ENCODE measurements around the gene CAMK4.

CAMK4 gene

GRCh38 chr5:111236348-111236747, 12.2 kb downstream of the CAMK4 start:
- no peaks in the 10 kb centered on the region for H3K9me3 Mint-ChIP-seq
- ATAC-seq (no peak), DNase-seq (no peak)
- peak overlapping the region; percentile 56 for H3K4me3 Mint-ChIP-seq
- peaks cover 94% of the 10 kb centered on the region for H3K4me1 Mint-ChIP-seq
- no peaks in the 10 kb centered on the region for H3K36me3 Mint-ChIP-seq (ENCODE audit: low read depth)
- peak overlapping the region; percentile 80 for H3K27ac Mint-ChIP-seq
- no peaks in the 10 kb centered on the region for H3K27me3 Mint-ChIP-seq

DNA sequence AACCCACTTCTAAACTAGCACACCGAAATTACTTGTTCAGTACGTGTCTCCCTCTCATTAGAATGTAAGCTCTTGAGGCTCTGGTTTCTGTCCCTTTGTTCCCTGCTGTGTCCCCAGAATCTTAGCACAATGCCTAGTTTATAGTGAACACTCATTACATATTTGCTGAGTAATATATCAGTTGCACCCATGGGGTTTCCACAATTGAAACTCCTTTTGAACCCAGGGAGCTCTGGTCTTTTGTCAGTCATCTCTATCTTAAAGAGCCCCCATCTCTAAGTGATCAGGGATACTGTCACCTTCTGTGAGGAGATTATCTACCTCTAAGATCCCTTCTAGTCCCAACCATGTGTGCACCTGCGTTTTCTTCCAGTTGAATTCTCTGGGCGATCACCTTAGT, 12.8 kb downstream of the CAMK4 start:
- H3K4me1 Mint-ChIP-seq: peaks cover 96% of the 10 kb centered on the region
- no peaks in the 10 kb centered on the region for H3K9me3 Mint-ChIP-seq
- peak; percentile 50 for ATAC-seq
- DNase-seq: no peak
- no peaks in the 10 kb centered on the region for H3K27me3 Mint-ChIP-seq
- peak overlapping the region; percentile 80 for H3K27ac Mint-ChIP-seq
- H3K4me3 Mint-ChIP-seq: peak overlapping the region; percentile 56
- no peaks in the 10 kb centered on the region for H3K36me3 Mint-ChIP-seq (ENCODE audit: low read depth)

- no peak for DNase-seq
- peaks cover 96% of the 10 kb centered on the region for H3K4me1 Mint-ChIP-seq
- H3K27me3 Mint-ChIP-seq: no peaks in the 10 kb centered on the region
- H3K27ac Mint-ChIP-seq: peak overlapping the region; percentile 80
- no peak for ATAC-seq
- no peaks in the 10 kb centered on the region for H3K36me3 Mint-ChIP-seq (ENCODE audit: low read depth)
- H3K4me3 Mint-ChIP-seq: peak overlapping the region; percentile 56
- H3K9me3 Mint-ChIP-seq: no peaks in the 10 kb centered on the region
Observed at GRCh38 chr5:111237470-111237869, 13.3 kb downstream of the CAMK4 start.

GRCh38 chr5:111238431-111239225, 14.4 kb downstream of the CAMK4 start:
- Mint-ChIP-seq H3K4me3 (peak overlapping the region; percentile 56), H3K27ac (peak overlapping the region; percentile 80), H3K9me3 (no peaks in the 10 kb centered on the region), H3K4me1 (peaks cover 96% of the 10 kb centered on the region), H3K36me3 (ENCODE audit: low read depth) (no peaks in the 10 kb centered on the region), H3K27me3 (no peaks in the 10 kb centered on the region)
- no peak for DNase-seq
- no peak for ATAC-seq

DNA sequence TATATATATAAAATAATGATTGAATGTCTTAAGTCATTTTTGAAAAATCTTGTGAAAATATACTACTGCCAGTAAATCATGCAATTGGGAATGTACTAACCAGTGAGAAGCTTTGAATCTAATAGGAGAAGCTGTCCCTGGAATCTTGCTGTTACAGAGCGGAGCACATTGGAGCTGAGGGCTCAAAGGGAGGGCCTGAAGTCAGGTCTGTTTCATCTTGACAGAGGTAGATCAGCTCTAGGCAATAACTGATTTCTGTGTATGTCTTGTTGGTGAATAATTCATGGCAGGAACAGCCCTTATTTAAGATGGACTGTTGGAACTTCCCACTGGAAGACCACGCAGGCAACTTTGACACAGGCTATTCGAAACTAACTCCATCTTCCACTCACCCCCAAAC, 17.5 kb downstream of the CAMK4 start:
- H3K27ac Mint-ChIP-seq: peak overlapping the region; percentile 37
- no peak for ATAC-seq
- no peak overlapping the region for H3K4me3 Mint-ChIP-seq
- peaks cover 91% of the 10 kb centered on the region for H3K4me1 Mint-ChIP-seq
- peaks cover 4% of the 10 kb centered on the region for H3K36me3 Mint-ChIP-seq (ENCODE audit: low read depth)
- H3K9me3 Mint-ChIP-seq: no peaks in the 10 kb centered on the region
- no peaks in the 10 kb centered on the region for H3K27me3 Mint-ChIP-seq
- no peak for DNase-seq

- peak; percentile 18 for ATAC-seq
- Mint-ChIP-seq H3K4me3 (no peak overlapping the region), H3K4me1 (peaks cover 85% of the 10 kb centered on the region)
Observed at GRCh38 chr5:111242606-111243005, 18.4 kb downstream of the CAMK4 start.

DNA sequence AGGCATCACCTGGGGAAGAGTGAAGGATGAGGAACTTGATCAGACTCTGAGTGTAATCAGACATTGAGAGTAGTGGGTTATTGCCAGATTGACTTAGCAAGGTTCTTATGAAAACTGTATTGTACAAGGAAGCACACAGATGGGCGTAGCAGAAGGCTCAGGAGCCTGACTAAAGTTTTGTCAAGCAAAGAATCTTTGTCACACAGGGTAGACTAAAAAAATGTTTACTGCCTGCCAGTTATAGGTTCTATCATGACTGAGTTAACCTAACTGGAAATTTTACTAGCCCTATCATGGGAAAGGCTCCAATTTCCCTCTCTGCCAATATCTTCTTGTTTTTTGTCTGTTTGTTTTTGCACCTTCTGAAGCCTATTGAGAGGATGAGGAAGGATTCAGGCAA, 19.1 kb downstream of the CAMK4 start:
- DNase-seq (no peak), ATAC-seq (no peak)
- peaks cover 85% of the 10 kb centered on the region for H3K4me1 Mint-ChIP-seq
- no peak overlapping the region for H3K4me3 Mint-ChIP-seq
- H3K27ac Mint-ChIP-seq: peak overlapping the region; percentile 20
- peaks cover 4% of the 10 kb centered on the region for H3K36me3 Mint-ChIP-seq (ENCODE audit: low read depth)
- no peaks in the 10 kb centered on the region for H3K27me3 Mint-ChIP-seq
- H3K9me3 Mint-ChIP-seq: no peaks in the 10 kb centered on the region

More at GRCh38 chr5:111242606-111243005, 18.4 kb downstream of the CAMK4 start:
- Mint-ChIP-seq H3K9me3 (no peaks in the 10 kb centered on the region), H3K36me3 (ENCODE audit: low read depth) (peaks cover 4% of the 10 kb centered on the region), H3K27ac (peak overlapping the region; percentile 20), H3K27me3 (no peaks in the 10 kb centered on the region)
- DNase-seq: no peak

GRCh38 chr5:111245654-111246053, 21.5 kb downstream of the CAMK4 start:
- Mint-ChIP-seq H3K9me3 (no peaks in the 10 kb centered on the region), H3K36me3 (ENCODE audit: low read depth) (peaks cover 4% of the 10 kb centered on the region), H3K27me3 (no peaks in the 10 kb centered on the region), H3K4me3 (peak overlapping the region; percentile 10), H3K4me1 (peaks cover 79% of the 10 kb centered on the region), H3K27ac (peak overlapping the region; percentile 40)
- DNase-seq (no peak), ATAC-seq (no peak)

GRCh38 chr5:111246459-111246858, 22.3 kb downstream of the CAMK4 start:
- ATAC-seq: no peak
- Mint-ChIP-seq H3K4me1 (peaks cover 80% of the 10 kb centered on the region), H3K9me3 (no peaks in the 10 kb centered on the region), H3K27me3 (no peaks in the 10 kb centered on the region), H3K36me3 (ENCODE audit: low read depth) (peaks cover 4% of the 10 kb centered on the region), H3K4me3 (peak overlapping the region; percentile 10), H3K27ac (no peak overlapping the region)
- no peak for DNase-seq

GRCh38 chr5:111248571-111248970, 24.4 kb downstream of the CAMK4 start:
- no peaks in the 10 kb centered on the region for H3K27me3 Mint-ChIP-seq
- H3K9me3 Mint-ChIP-seq: no peaks in the 10 kb centered on the region
- H3K4me3 Mint-ChIP-seq: peak overlapping the region; percentile 15
- H3K4me1 Mint-ChIP-seq: peaks cover 80% of the 10 kb centered on the region
- peaks cover 4% of the 10 kb centered on the region for H3K36me3 Mint-ChIP-seq (ENCODE audit: low read depth)
- ATAC-seq: no peak
- DNase-seq: no peak
- peak overlapping the region; percentile 73 for H3K27ac Mint-ChIP-seq

GRCh38 chr5:111251921-111252320, 27.7 kb downstream of the CAMK4 start:
- ATAC-seq: no peak
- peaks cover 5% of the 10 kb centered on the region for H3K36me3 Mint-ChIP-seq (ENCODE audit: low read depth)

GRCh38 chr5:111252799-111253545, 28.8 kb downstream of the CAMK4 start:
- H3K4me1 Mint-ChIP-seq: peaks cover 90% of the 10 kb centered on the region
- peaks cover 16% of the 10 kb centered on the region for H3K36me3 Mint-ChIP-seq (ENCODE audit: low read depth)
- ATAC-seq: no peak
- peaks cover 9% of the 10 kb centered on the region for H3K9me3 Mint-ChIP-seq
- no peak for DNase-seq
- peak overlapping the region; percentile 41 for H3K4me3 Mint-ChIP-seq
- peak overlapping the region; percentile 77 for H3K27ac Mint-ChIP-seq
- no peaks in the 10 kb centered on the region for H3K27me3 Mint-ChIP-seq

More at GRCh38 chr5:111251921-111252320, 27.7 kb downstream of the CAMK4 start:
- H3K9me3 Mint-ChIP-seq: peaks cover 6% of the 10 kb centered on the region
- H3K4me3 Mint-ChIP-seq: no peak overlapping the region
- H3K27me3 Mint-ChIP-seq: no peaks in the 10 kb centered on the region
- DNase-seq: no peak
- peak overlapping the region; percentile 5 for H3K27ac Mint-ChIP-seq
- H3K4me1 Mint-ChIP-seq: peaks cover 85% of the 10 kb centered on the region

GRCh38 chr5:111254613-111255012, 30.4 kb downstream of the CAMK4 start:
- H3K27ac Mint-ChIP-seq: peak overlapping the region; percentile 96
- H3K9me3 Mint-ChIP-seq: peaks cover 12% of the 10 kb centered on the region
- DNase-seq (peak; percentile 77), ATAC-seq (peak; percentile 89)
- no peaks in the 10 kb centered on the region for H3K27me3 Mint-ChIP-seq
- H3K4me1 Mint-ChIP-seq: peaks cover 78% of the 10 kb centered on the region
- H3K36me3 Mint-ChIP-seq (ENCODE audit: low read depth): peaks cover 25% of the 10 kb centered on the region
- peak overlapping the region; percentile 69 for H3K4me3 Mint-ChIP-seq

GRCh38 chr5:111255169-111255568, 31.0 kb downstream of the CAMK4 start:
- H3K27me3 Mint-ChIP-seq: no peaks in the 10 kb centered on the region
- peaks cover 12% of the 10 kb centered on the region for H3K9me3 Mint-ChIP-seq
- DNase-seq (no peak), ATAC-seq (peak; percentile 0)
- H3K4me1 Mint-ChIP-seq: peaks cover 74% of the 10 kb centered on the region
- peaks cover 25% of the 10 kb centered on the region for H3K36me3 Mint-ChIP-seq (ENCODE audit: low read depth)
- peak overlapping the region; percentile 69 for H3K4me3 Mint-ChIP-seq
- H3K27ac Mint-ChIP-seq: peak overlapping the region; percentile 96

DNA sequence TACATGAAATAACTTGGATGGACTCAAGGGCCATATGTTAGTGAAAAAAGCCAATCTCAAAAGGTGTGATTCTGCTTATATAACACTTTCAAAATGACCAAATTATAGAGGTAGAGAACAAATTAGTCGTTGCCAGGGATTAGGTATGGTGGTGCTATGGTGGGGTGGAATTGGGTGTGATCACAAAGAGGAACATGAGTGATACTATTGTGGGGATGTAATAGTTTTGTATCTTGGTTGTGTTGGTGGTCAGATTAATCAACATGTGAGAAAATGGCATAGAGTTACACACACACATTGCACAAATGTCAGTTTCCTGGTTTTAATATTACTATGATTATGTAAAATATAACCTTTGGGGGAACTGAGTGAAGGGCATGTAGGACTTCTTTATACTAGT, 31.9 kb downstream of the CAMK4 start:
- DNase-seq (no peak), ATAC-seq (peak; percentile 53)
- Mint-ChIP-seq H3K36me3 (ENCODE audit: low read depth) (peaks cover 25% of the 10 kb centered on the region), H3K9me3 (peaks cover 12% of the 10 kb centered on the region), H3K4me1 (peaks cover 65% of the 10 kb centered on the region), H3K27me3 (no peaks in the 10 kb centered on the region), H3K4me3 (peak overlapping the region; percentile 66), H3K27ac (peak overlapping the region; percentile 96)

Measured in activated naive CD8-positive, alpha-beta T cell treated with anti-CD3 and anti-CD28 coated beads, Interleukin-2, amount 50 U/mL, for 24 hours (primary cell).